Measurements from ENCODE around the gene ADAMTS13.

ADAMTS13 gene

GRCh38 chr9:133452562-133452961 lies 30.4 kb downstream of the ADAMTS13 start:
- FAIRE-seq (no peak), DNase-seq (ENCODE audit: insufficient read length, low spot score) (no peak)

DNA sequence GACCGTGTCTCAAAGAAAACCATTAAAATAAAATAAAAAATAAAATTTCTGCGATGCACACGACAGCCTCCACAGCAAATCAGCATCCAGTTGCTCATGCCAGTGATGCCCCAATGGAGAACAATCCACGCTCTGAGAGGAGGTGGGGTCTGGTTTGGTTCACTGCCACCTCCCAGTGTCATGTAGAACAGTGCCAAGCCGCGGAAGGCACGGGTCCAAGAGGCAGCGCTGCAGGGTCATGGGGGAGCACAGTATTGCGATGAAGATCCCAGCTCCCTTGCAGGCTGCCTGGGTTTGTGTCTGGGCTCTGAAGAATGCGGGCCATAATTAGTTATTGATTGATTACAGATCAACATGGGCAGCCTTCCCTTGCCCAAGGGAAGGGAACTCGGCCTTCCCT lies 31.5 kb downstream of the ADAMTS13 start:
- DNase-seq (ENCODE audit: insufficient read length, low spot score) (no peak), FAIRE-seq (no peak)

GRCh38 chr9:133454325-133454724 lies 32.2 kb downstream of the ADAMTS13 start:
- FAIRE-seq (no peak), DNase-seq (ENCODE audit: insufficient read length, low spot score) (no peak)

- FAIRE-seq (no peak), DNase-seq (ENCODE audit: insufficient read length, low spot score) (no peak)
Measured at GRCh38 chr9:133454943-133455673, 32.9 kb downstream of the ADAMTS13 start.

DNA sequence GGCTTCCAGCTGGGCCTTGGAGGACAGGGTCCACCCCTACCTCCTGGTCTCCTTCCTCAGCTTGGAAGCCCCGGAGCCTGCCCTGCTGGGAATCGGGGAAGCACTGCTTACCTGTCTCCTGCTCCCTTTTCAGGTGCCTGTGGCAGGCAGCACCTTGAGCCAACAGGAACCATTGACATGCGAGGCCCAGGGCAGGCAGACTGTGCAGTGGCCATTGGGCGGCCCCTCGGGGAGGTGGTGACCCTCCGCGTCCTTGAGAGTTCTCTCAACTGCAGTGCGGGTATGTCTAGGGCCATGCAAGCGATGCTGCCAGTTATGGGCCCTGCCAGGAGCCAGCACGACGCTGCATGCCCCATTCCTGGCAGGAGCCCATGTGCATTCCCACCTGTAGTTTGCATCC lies 33.8 kb downstream of the ADAMTS13 start:
- DNase-seq (ENCODE audit: insufficient read length, low spot score) (no peak), FAIRE-seq (no peak)

- DNase-seq (ENCODE audit: insufficient read length, low spot score) (no peak), FAIRE-seq (no peak)
Measured at GRCh38 chr9:133456409-133456808, 34.2 kb downstream of the ADAMTS13 start.

GRCh38 chr9:133457233-133457632 lies 35.1 kb downstream of the ADAMTS13 start:
- DNase-seq (ENCODE audit: insufficient read length, low spot score): no peak
- FAIRE-seq: no peak

DNA sequence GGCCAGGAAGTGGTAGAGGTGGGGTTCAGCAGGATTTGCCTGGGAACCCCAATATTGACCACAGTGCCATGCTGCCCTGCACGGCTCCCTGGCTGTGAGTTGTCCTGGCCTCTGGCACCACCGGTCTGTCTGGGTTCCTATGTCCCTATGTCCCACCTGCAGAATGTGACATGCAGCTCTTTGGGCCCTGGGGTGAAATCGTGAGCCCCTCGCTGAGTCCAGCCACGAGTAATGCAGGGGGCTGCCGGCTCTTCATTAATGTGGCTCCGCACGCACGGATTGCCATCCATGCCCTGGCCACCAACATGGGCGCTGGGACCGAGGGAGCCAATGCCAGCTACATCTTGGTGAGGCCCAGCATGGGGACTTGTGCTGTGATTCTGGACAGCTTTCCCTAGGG lies 35.6 kb downstream of the ADAMTS13 start:
- DNase-seq (ENCODE audit: insufficient read length, low spot score): no peak
- FAIRE-seq: no peak

DNA sequence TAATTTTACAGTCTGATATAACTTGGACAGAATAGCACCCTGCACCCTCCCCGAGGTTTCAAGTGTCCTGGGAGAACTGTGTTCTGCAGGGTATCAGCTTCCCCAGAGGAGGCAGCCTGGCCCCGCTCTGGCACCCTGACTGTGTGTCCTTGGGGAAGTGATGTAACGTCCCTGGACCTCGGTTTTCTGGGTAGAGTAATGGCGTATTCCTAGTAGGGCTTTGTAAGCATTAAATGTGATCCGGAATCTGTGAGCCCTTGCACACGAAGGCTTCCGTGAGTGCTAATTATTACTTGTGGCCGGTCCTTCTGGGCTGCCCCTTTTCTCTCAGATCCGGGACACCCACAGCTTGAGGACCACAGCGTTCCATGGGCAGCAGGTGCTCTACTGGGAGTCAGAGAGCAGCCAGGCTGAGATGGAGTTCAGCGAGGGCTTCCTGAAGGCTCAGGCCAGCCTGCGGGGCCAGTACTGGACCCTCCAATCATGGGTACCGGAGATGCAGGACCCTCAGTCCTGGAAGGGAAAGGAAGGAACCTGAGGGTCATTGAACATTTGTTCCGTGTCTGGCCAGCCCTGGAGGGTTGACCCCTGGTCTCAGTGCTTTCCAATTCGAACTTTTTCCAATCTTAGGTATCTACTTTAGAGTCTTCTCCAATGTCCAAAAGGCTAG lies 36.6 kb downstream of the ADAMTS13 start:
- FAIRE-seq: no peak
- no peak for DNase-seq (ENCODE audit: insufficient read length, low spot score)

DNA sequence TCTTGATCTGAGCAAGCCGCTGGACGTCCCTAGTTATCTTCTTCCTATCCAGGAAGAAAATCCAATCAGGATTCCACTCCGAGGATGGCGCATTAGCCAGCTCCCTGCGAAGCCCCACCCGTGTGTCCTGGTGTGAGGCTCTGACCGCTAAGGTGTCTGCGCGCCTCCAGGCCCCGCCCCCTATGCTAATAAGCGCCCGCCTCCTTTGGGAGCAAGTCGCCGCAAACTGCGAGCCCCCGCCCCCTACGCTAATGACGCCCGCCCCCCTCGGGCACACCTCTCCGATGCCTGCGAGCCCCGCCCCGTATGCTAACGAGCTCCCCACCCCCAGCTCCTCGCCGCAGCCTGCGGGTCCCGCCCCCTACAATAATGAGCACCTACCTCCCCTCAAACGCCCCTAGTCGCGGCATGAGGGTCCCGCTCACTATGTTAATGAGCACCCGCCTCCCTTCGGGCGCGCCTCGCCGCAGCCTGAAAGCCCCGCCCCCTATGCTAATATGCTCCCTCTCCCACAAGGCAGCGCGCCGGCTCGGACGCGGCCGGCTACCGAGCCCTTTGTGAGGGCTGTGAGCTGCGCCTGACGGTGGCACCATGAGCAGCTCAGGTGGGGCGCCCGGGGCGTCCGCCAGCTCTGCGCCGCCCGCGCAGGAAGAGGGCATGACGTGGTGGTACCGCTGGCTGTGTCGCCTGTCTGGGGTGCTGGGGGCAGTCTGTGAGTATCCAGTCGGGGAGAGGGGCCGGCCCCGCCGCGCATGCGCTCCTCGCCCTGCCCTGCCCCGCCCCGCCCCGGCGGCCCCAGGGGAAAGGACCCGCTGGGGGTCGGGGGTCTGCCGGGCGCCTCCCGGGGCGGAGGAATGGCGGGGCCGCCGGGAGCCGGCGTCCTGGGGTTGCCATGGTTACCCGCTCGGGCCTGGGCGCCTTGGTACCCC lies 37.6 kb downstream of the ADAMTS13 start, which contains the start of gene CACFD1:
Gene CACFD1 (plus strand): TSS at position 503 of the 929 bp plus-strand sequence. CDS start 89 bp downstream, at position 592.
- FAIRE-seq: peak; percentile 36
- peak; percentile 95 for DNase-seq (ENCODE audit: insufficient read length, low spot score)

DNA sequence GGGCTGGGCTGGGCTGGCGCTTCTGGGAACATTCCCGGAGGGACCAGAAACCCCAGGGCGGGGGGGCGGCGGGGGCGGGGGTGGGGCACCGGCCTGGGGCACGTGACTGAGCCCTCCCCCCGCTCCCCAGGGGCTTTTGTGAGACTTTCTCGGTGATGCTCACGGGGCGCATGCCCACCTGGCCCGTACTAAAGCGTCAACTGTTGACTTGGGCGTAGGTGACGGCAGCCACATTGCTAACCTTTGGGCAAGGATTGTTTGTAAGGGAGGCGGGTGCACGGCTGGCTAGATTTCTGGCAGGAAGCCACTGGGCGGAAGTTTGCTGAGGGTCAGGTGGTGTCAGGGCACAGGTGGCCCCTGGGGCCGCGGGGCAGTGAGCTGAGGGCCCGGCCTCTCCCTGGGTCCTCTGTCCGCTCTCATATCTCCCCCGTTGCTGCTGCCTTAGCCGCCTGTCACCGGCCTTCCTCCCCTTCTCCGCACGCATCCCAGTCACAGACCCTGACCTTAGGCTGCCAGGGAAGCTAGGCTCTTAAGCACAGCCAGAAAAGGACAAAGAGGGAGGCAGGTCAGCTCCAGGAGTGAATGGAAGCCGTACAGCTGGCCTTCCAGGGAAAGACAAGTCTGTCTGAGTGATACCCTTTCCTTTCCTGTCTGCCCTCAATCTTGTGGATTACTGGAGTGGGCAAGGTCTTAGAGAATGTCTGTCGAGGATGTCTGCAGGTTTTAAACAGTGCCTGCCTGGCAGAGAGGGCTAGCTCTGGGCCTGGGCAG lies 38.4 kb downstream of the ADAMTS13 start:
- no peak for FAIRE-seq
- DNase-seq (ENCODE audit: insufficient read length, low spot score): no peak

DNA sequence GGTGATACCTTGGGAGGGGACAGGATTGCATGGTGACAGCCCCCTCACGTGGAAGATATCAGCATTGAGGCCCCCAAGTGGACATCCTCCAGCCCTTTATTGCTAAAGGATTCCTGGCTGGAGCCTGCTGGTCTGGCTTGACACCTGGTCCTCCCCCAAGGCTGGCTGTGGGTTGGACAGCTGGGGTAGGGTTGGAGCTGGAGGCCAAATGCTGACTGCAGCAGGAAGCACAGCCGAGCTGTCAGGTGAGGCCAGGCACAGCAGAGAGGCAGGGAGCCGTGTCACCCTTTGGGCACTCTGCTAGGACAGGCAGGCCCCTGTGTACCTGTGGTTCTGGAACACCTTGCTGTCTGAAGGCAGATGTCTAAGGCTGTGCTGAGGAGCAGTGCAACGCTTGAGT lies 39.8 kb downstream of the ADAMTS13 start:
- DNase-seq (ENCODE audit: insufficient read length, low spot score) (no peak), FAIRE-seq (no peak)

- no peak for DNase-seq (ENCODE audit: insufficient read length, low spot score)
- no peak for FAIRE-seq
Measured at GRCh38 chr9:133463234-133463863, 41.2 kb downstream of the ADAMTS13 start.

DNA sequence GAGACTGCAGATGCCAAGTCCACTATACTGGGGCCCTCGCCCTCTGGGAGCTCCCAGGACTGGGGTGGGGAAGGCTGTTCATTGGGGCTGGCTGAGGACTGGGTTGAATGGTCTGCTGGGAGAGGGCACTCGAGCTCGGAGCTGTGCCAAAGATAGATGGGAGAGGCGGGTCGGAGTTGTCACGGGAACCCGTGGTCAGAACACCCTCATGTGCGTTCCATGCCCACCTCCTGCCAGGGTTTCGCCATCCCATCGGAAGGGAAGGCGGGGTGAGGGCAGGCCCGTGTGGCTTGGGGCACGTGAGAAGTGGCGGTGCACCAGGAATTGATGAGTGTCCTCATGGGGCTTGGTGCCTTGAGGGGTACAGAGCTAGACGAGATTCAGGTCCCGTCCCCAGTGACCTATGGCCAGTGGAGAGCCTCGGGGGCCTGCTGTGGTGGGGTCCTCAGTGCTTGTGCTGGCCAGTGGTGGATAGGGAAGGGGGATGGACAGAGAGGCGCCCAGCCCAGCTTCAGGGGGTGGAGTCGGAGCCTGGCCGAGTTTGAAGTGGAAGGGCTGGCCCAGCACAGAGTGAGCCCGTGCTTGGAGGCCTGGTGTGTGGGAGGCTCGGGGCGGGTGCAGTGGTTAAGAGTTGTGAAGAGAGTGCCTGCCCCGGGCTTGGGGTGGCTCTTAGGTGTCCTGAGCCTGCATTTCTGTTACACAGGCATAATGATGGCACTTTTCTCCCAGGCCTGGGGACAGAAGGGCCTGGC lies 41.9 kb downstream of the ADAMTS13 start:
- DNase-seq (ENCODE audit: insufficient read length, low spot score) (no peak), FAIRE-seq (no peak)

GRCh38 chr9:133464638-133465037 lies 42.5 kb downstream of the ADAMTS13 start:
- no peak for DNase-seq (ENCODE audit: insufficient read length, low spot score)
- FAIRE-seq: no peak

DNA sequence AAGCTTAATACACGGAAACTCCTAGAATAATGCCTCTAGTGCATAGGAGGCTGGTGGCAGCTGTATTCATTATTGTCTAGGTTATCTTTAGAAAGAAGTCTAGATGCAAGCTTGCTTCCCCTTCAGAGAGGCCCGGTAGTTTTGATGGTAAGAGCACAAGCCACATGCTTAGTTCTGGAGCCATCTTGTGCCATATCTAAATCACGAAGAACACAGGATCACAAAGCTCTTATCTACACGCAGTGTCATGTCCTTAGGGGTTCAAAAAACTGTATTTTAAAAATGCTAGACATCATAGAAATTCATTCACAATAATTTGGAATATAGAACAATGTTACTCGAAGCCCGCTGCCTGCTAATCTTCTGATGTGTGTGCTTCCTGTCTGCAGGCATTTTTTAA lies 43.8 kb downstream of the ADAMTS13 start:
- DNase-seq (ENCODE audit: insufficient read length, low spot score) (no peak), FAIRE-seq (no peak)

- DNase-seq (ENCODE audit: insufficient read length, low spot score) (no peak), FAIRE-seq (no peak)
Measured at GRCh38 chr9:133467101-133467500, 44.9 kb downstream of the ADAMTS13 start.

GRCh38 chr9:133468374-133468773 lies 46.2 kb downstream of the ADAMTS13 start:
- no peak for DNase-seq (ENCODE audit: insufficient read length, low spot score)

GRCh38 chr9:133468777-133469421 lies 46.7 kb downstream of the ADAMTS13 start:
- DNase-seq (ENCODE audit: insufficient read length, low spot score): no peak
- FAIRE-seq: no peak

More at GRCh38 chr9:133468374-133468773, 46.2 kb downstream of the ADAMTS13 start:
- no peak for FAIRE-seq

Measured in HTR-8/SVneo (cell line).